ENCODE results near the gene SLC16A8. TPM values are rescaled to one million over a fixed set of nuclear protein-coding genes. Genes with fewer than 3 reads are reported as not detected.

SLC16A8 gene
- total RNA-seq, 2 experiments from 2014 or later, result not detected

- H3K9me3 Mint-ChIP-seq, result no peaks in the 10 kb centered on the region
- ATAC-seq (ENCODE audit: poor library complexity), result no peak
- H3K36me3 Mint-ChIP-seq (ENCODE audit: low read depth), result peaks cover 8% of the 10 kb centered on the region
- peak within 1 kb of the TSS; percentile 39 for H3K27ac Mint-ChIP-seq
- Histone ChIP-seq H3K36me3 (ENCODE audit: insufficient read depth, low read length) (peaks cover 12% of the 10 kb centered on the region), H3K27ac (ENCODE audit: low read depth in 1 of 2, low read length in 2 of 2) (no peak within 1 kb of the TSS), H3K4me1 (ENCODE audit: insufficient read depth, low read length) (peaks cover 8% of the 10 kb centered on the region), H3K27me3 (ENCODE audit: control insufficient read depth in 1 of 2, insufficient read depth in 2 of 2, low read length in 2 of 2) (no peaks in the 10 kb centered on the region), H3K9me3 (ENCODE audit: control insufficient read depth in 1 of 2, insufficient read depth in 1 of 2, low read length in 2 of 2) (peaks cover 0 to 10% of the 10 kb centered on the region in 2 experiments), H3K4me3 (ENCODE audit: low read length) (no peak within 1 kb of the TSS)
- H3K4me1 Mint-ChIP-seq (ENCODE audit: low read depth), result peaks cover 4% of the 10 kb centered on the region
- TF ChIP-seq CTCF (IDR thresholded peaks at IDR 0.05), result no peak
- no peak within 1 kb of the TSS for H3K4me3 Mint-ChIP-seq
- DNase-seq, result no peak
- CTCF ChIA-PET, result no interaction called here
- POLR2A ChIA-PET, result no interaction called here
- no peaks in the 10 kb centered on the region for H3K27me3 Mint-ChIP-seq
- intact Hi-C loops (cut with DNase I, micrococcal nuclease), result loop anchor here in 1 of 2 experiments (10.0 kb wide), 1 partner anchor 105 kb away; no protein-coding TSS in a partner anchor
These were observed 26.3 kb upstream of the SLC16A8 start, which contains the start of gene BAIAP2L2 for GRCh38 chr22:38110008-38110862. BAIAP2L2 (minus strand) TSS chr22:38110684; CDS start chr22:38110525, 159 bp downstream.

- Mint-ChIP-seq H3K27ac (peak overlapping the region; percentile 39), H3K36me3 (ENCODE audit: low read depth) (peaks cover 6% of the 10 kb centered on the region), H3K4me1 (ENCODE audit: low read depth) (peaks cover 3% of the 10 kb centered on the region), H3K27me3 (no peaks in the 10 kb centered on the region), H3K4me3 (no peak overlapping the region), H3K9me3 (no peaks in the 10 kb centered on the region)
- H3K4me1 ChIP-seq (ENCODE audit: insufficient read depth, low read length), result peaks cover 3% of the 10 kb centered on the region
- TF ChIP-seq CTCF (IDR thresholded peaks at IDR 0.05), result no peak
- intact Hi-C loops (cut with DNase I, micrococcal nuclease), result loop anchor here in 1 of 2 experiments (10.0 kb wide), 1 partner anchor 105 kb away; no protein-coding TSS in a partner anchor
- no peak for ATAC-seq (ENCODE audit: poor library complexity)
- ChIA-PET CTCF (no interaction called here), POLR2A (no interaction called here)
- DNase-seq, result peak in 2 of 14 experiments; percentile 31 to 44
- no peak overlapping the region for H3K4me3 ChIP-seq (ENCODE audit: low read length)
- H3K36me3 ChIP-seq (ENCODE audit: insufficient read depth, low read length), result peaks cover 12% of the 10 kb centered on the region
- no peak overlapping the region for H3K27ac ChIP-seq (ENCODE audit: low read depth in 1 of 2, low read length in 2 of 2)
- no peaks in the 10 kb centered on the region for H3K27me3 ChIP-seq (ENCODE audit: control insufficient read depth in 1 of 2, insufficient read depth in 2 of 2, low read length in 2 of 2)
- H3K9me3 ChIP-seq (ENCODE audit: control insufficient read depth in 1 of 2, insufficient read depth in 1 of 2, low read length in 2 of 2), result peaks cover 0 to 10% of the 10 kb centered on the region in 2 experiments
These were observed 25.5 kb upstream of the SLC16A8 start for GRCh38 chr22:38109371-38110001.

GRCh38 chr22:38108561-38109319 lies 24.8 kb upstream of the SLC16A8 start:
- intact Hi-C loops (cut with DNase I, micrococcal nuclease), result no loop called here
- Mint-ChIP-seq H3K36me3 (ENCODE audit: low read depth) (peaks cover 4% of the 10 kb centered on the region), H3K27ac (peak overlapping the region; percentile 54), H3K9me3 (no peaks in the 10 kb centered on the region), H3K4me3 (no peak overlapping the region), H3K27me3 (no peaks in the 10 kb centered on the region), H3K4me1 (ENCODE audit: low read depth) (no peaks in the 10 kb centered on the region)
- Histone ChIP-seq H3K27me3 (ENCODE audit: control insufficient read depth in 1 of 2, insufficient read depth in 2 of 2, low read length in 2 of 2) (no peaks in the 10 kb centered on the region), H3K36me3 (ENCODE audit: insufficient read depth, low read length) (peaks cover 12% of the 10 kb centered on the region), H3K27ac (ENCODE audit: low read depth in 1 of 2, low read length in 2 of 2) (no peak overlapping the region), H3K4me1 (ENCODE audit: insufficient read depth, low read length) (no peaks in the 10 kb centered on the region), H3K4me3 (ENCODE audit: low read length) (no peak overlapping the region), H3K9me3 (ENCODE audit: control insufficient read depth in 1 of 2, insufficient read depth in 1 of 2, low read length in 2 of 2) (peaks cover 0 to 10% of the 10 kb centered on the region in 2 experiments)
- TF ChIP-seq CTCF (IDR thresholded peaks at IDR 0.05), result no peak
- POLR2A ChIA-PET, result no interaction called here
- ATAC-seq (ENCODE audit: poor library complexity) (no peak), DNase-seq (no peak)
- CTCF ChIA-PET, result no interaction called here
